Measurements from ENCODE around the gene FGF14.

DNA sequence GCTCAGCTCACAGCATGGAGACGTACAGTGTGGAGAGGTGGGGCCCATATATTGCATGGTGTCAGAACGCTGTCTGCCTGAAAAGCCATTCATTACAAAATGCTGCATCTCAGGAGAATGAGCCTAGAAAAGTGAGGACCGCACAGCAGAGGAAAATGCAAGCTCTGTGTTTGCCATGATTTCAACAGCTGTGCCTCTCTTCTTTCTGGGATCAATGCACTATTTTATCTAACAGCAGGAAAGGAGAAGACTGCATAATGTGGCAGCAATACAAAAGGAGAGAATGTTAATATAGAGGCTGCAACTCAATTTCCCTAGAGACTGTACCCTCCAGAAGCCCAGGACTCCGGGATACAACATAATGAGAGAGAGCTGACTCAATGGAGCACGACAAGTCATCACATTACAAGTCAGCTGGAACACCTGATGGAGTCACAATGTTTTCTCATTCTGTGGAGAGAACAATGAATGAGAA is 368.0 kb downstream of the FGF14 start:
- TF ChIP-seq, protein P1, sequence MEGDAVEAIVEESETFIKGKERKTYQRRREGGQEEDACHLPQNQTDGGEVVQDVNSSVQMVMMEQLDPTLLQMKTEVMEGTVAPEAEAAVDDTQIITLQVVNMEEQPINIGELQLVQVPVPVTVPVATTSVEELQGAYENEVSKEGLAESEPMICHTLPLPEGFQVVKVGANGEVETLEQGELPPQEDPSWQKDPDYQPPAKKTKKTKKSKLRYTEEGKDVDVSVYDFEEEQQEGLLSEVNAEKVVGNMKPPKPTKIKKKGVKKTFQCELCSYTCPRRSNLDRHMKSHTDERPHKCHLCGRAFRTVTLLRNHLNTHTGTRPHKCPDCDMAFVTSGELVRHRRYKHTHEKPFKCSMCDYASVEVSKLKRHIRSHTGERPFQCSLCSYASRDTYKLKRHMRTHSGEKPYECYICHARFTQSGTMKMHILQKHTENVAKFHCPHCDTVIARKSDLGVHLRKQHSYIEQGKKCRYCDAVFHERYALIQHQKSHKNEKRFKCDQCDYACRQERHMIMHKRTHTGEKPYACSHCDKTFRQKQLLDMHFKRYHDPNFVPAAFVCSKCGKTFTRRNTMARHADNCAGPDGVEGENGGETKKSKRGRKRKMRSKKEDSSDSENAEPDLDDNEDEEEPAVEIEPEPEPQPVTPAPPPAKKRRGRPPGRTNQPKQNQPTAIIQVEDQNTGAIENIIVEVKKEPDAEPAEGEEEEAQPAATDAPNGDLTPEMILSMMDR (conservative IDR thresholded peaks at IDR 0.05; ENCODE audit: low read depth in 2 of 2) = no peak
- TF ChIP-seq EZH2 (IDR thresholded peaks at IDR 0.05; ENCODE audit: low read depth, unreplicated experiment) = no peak

Measured in GM23338 (cell line).